Measurements from ENCODE around the gene RAI14.

RAI14 gene

DNA sequence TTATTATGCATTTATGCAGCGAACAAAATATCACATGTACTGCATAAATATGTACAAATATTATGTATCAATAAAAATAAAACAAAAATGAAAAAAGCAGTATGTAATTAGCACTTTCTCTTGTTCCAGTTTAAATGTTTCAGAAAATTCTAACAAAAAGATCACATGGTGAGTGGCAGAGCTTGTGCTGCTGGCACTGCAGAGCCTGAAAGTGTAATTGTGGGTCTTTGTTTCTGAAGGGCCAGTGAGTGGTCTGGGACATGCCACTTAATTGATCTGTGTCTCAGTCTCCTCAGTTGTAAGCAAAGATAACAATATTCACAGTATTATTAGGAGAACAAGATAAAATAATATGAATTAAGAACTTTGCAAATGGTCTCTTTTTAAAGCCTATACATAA lies 39.5 kb upstream of the RAI14 start:
- TF ChIP-seq ZFX (IDR thresholded peaks at IDR 0.05), result no peak
- TF ChIP-seq, protein P1, sequence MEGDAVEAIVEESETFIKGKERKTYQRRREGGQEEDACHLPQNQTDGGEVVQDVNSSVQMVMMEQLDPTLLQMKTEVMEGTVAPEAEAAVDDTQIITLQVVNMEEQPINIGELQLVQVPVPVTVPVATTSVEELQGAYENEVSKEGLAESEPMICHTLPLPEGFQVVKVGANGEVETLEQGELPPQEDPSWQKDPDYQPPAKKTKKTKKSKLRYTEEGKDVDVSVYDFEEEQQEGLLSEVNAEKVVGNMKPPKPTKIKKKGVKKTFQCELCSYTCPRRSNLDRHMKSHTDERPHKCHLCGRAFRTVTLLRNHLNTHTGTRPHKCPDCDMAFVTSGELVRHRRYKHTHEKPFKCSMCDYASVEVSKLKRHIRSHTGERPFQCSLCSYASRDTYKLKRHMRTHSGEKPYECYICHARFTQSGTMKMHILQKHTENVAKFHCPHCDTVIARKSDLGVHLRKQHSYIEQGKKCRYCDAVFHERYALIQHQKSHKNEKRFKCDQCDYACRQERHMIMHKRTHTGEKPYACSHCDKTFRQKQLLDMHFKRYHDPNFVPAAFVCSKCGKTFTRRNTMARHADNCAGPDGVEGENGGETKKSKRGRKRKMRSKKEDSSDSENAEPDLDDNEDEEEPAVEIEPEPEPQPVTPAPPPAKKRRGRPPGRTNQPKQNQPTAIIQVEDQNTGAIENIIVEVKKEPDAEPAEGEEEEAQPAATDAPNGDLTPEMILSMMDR (conservative IDR thresholded peaks at IDR 0.05), result no peak
- H3K27ac ChIP-seq, result no peak overlapping the region

DNA sequence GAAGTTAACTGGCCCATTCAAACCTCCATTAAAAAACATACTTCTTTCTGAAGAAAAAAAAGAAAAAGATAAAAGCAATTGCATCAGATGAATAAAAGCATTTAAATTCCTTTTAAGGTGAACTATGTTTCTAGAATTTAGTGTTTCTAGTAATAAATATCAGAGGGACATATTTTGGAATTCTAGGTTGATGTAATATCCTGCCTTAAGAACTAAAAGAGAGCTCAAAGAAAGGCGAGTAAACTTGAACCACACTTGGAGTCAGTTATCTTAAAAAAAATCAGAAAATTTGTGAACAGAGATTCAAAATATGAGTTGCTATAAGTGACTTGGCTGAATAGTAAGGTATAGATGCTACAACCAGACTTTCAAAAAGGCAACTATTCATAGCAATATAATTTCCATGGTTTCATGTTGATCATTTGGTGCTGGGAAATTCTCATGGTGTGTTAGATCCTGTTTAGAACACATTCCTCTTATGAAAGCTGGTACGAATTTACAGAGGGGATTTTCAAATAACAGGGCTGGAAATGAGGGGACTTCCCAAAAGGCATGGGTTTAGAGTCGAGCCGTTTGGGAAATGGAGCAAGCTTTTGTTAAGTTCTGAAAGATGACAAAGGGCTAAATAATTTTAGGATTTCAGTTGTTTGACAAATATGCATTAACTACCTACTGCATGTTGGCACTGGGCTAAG lies 37.6 kb upstream of the RAI14 start:
- TF ChIP-seq, protein P1 (conservative IDR thresholded peaks at IDR 0.05), result no peak
- no peak for TF ChIP-seq ZFX (IDR thresholded peaks at IDR 0.05)
- no peak overlapping the region for H3K27ac ChIP-seq

DNA sequence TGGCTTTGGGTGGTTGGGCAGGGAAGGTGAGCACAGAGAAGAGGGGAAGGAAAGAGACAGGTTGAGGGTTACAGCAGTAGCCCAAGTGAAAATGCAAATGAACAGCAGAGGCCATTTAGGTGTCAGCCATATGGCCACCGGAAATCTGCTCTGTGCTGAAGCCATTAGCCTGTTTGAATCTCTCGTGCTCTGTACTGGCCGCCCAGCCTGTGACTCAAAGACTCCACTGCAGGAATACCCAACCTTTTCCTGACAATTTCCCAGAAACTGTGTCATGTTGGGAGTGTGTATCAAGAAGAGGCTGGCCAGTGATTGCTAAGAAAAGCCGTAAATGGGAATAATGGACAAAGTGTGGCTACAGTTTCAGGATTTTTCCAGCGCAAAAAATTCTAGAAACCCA lies 35.9 kb upstream of the RAI14 start:
- H3K27ac ChIP-seq, result no peak overlapping the region
- no peak for TF ChIP-seq ZFX (IDR thresholded peaks at IDR 0.05)
- TF ChIP-seq, protein P1 (conservative IDR thresholded peaks at IDR 0.05), result no peak

DNA sequence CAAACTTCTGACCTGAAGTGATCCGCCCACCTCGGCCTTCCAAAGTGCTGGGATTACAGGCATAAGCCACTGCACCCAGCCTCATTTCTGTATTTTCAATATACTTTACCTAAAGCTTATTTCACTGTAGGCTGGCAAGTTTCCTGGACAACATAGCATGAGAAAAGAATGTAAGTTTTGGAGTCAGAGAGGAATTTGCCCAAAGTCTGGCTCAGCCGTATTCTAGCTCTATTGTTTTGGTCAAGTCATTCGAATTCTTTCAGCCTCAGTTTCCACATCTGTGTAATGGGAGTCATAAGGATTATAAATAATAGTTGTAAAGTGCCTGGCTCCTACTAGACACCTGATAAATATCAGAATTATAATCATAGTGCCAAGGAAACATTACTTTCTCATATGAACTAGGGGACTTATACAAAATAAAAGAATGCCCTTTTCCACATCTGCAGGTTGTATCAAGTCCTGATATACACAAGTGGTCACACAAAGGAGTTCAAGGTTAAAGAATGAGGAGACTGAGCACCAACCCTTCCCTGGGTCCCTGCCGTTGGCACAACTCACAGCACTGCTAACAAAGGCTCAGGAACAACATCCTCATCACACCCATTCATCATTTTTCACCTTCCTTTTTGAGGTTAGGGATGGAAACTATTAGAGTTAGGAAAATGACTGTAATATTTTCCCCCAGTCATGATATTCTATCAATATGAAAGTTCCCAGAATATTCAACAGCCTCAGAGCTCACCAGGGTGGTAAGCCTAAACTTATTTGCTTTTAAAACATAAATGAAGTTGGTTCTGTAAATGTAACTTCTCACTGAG lies 34.6 kb upstream of the RAI14 start:
- H3K27ac ChIP-seq, result no peak overlapping the region
- TF ChIP-seq, protein P1 (conservative IDR thresholded peaks at IDR 0.05), result no peak
- TF ChIP-seq ZFX (IDR thresholded peaks at IDR 0.05), result no peak

DNA sequence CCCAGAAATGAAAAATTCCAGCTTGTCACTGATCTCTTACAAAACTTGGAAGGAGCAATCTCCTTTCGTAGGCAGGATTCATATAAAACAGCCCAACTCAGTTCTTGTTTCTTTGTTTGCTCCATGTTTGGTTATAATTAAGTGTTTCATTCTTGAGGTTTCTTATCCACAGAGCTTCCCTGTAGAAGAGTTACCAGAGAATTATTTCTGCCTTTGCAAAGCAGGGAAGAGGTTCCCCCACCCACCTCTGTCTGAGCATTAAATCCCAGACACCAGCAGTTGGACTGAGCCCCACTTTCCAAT lies 34.1 kb upstream of the RAI14 start:
- no peak for TF ChIP-seq ZFX (IDR thresholded peaks at IDR 0.05)
- TF ChIP-seq, protein P1 (conservative IDR thresholded peaks at IDR 0.05), result no peak
- no peak overlapping the region for H3K27ac ChIP-seq

DNA sequence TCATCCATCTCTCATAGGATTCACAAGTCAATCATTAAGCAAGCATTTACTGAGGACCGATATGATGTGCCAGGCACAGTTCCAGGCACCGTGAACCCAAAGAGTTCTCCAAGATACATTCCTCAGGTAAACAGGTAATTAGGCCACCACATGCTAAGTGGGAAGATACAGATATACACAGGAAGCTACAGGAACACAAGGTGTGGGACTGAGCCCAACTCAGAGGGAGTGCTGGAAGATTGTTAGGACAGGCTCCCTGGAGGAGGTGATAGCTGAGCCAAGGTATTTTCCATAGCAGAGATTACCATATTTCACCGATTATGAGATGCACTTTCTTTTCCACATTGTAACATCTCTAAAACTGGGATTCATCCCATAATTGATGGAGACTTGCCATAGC lies 31.4 kb upstream of the RAI14 start:
- H3K27ac ChIP-seq, result no peak overlapping the region
- TF ChIP-seq, protein P1 (conservative IDR thresholded peaks at IDR 0.05), result no peak
- TF ChIP-seq ZFX (IDR thresholded peaks at IDR 0.05), result no peak

DNA sequence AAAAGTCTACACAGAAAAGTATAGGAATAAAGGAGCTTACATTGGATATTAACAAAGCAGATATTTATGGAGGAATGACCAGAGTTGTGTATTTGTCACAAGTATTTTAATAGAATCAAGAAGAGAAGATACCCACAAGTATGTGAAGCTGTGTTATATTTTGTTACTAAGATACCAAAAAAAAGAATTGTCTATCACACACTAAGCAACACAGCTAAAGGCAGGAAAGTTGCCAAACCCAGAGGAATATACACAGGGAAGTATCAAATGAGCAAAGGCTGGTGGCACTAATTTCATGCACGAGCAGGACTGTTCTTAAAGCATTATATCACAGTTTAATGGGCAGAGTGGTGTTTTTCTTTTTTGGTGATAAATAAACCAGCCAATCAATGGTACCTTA lies 30.9 kb upstream of the RAI14 start:
- H3K27ac ChIP-seq, result no peak overlapping the region
- TF ChIP-seq ZFX (IDR thresholded peaks at IDR 0.05), result no peak
- TF ChIP-seq, protein P1 (conservative IDR thresholded peaks at IDR 0.05), result no peak

Data from C4-2B (cell line).